ENCODE data around the gene ARHGAP24.
"Not testable (repeated sequence)": the region's sequence is repeated elsewhere in the genome, so short reads cannot be mapped to it uniquely, and the experiment has no call there.

Gene ARHGAP24

DNA sequence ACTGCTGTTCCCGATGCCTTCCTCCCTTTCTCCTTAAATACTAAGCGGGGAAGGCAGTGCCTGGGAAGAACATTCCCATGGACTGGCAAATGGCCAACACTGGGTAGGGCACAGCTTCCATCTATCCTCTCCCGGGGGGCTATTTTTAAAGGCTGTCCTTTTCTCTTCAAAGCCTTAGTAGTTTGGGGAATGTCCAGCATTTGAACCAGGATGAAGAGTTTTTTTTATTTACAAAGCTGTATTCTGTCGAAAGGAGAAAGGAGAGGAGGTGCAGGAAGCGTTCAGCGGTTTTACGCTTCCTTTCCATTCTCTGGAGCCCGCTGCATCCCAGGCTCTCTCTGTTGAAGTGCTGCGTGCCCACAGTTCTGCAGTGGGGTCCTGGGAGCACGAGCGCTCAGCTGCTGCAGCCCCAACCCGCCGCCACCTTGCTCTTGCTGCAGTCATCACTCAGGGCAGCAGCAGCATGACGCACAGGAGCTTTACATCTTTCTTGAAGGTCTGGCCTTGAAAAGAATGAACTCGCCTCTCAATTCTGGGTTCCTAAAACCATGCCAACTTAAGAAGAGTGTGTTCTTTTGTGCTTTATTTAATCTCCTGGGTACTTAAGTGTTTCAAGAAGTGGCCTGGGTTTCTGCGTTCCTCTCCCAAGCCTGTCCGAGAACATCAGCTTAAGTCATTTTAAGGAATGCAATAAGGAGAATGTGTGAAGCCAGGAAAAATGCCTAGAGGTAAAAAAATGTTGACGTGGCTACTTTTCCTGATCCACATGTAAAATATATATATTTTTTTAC lies 457.7 kb downstream of the ARHGAP24 start:
- no peak for DNase-seq

DNA sequence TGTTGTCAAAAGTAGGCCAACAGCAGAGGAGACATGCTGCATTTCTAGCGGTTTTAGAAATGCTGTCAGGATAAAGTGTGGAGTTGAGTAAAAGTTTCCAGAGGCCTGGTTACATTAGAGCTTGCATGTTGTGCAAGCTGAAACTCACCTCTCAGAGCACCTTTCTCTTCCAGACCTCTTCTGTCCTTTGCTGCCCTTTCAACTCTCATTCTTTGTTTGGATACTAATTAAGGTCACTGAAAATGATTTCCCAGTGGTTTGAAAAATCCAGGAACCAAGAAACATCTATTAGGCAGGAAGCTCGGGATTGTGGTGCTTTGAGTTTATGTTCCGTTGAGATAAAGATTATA lies 458.3 kb downstream of the ARHGAP24 start:
- no peak for DNase-seq

GRCh38 chr4:85937507-85937906 lies 462.6 kb downstream of the ARHGAP24 start:
- DNase-seq, result no peak

- DNase-seq, result no peak
Measured at GRCh38 chr4:85938062-85938461, 463.1 kb downstream of the ARHGAP24 start.

GRCh38 chr4:85938902-85939301 lies 464.0 kb downstream of the ARHGAP24 start:
- no peak for DNase-seq

GRCh38 chr4:85939595-85939994 lies 464.6 kb downstream of the ARHGAP24 start:
- no peak for DNase-seq

DNA sequence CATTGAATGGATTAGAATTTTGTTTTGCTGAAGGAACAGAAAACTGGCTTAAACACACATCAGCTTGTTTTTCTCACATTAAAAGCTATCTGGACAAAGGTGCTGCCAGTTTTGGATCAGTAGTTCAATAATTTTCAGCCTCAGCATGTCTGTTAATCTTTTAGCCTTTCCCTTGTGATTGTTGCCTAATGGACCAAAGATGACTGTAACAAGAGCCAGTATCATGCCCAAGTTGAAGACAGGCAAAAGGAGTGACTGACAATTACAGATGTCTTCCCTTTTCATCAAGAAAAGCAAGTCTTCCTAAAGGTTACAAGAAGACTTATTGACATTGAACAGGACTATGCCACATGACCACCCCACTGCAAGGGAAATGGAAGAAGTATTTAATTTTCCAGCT lies 465.2 kb downstream of the ARHGAP24 start:
- no peak for DNase-seq

GRCh38 chr4:85942107-85942506 lies 467.2 kb downstream of the ARHGAP24 start:
- DNase-seq, result no peak

DNA sequence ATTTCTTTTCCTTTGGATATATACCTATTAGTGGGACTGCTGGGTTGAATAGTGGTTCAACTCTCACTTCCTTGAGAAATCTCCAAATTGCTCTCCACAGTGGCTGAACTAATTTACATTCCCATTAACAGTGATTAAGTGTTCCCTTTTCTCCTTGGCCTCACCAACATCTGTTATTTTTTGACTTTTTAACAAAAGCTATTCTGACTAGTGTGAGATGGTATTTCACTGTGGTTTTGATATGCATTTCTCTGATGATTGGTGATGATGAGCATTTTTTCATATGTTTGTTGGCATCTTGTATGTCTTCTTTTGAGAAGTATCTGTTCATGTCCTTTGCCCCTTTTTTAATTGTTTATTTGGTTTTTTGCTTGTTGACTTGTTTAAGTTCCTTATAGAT lies 471.9 kb downstream of the ARHGAP24 start:
- no peak for DNase-seq

DNA sequence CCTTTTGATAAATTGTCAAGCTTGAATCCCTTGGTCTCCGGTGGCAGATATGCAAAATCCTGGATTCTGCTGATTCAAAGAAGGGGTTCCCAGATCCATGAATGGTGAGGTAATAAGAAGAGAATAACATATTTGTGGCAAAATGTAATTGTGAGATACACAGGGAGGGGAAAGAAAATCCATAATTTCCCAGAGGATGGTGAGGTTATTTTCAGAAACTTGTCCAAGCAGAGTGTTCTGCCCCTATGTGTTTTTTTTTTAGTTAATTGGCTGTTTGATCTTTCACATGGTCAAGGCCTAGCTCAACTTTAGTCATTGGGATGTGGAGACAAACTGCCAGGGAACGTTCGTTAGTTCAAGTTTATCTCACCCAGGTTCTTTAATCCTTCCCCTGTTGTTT lies 476.1 kb downstream of the ARHGAP24 start:
- DNase-seq, result no peak

DNA sequence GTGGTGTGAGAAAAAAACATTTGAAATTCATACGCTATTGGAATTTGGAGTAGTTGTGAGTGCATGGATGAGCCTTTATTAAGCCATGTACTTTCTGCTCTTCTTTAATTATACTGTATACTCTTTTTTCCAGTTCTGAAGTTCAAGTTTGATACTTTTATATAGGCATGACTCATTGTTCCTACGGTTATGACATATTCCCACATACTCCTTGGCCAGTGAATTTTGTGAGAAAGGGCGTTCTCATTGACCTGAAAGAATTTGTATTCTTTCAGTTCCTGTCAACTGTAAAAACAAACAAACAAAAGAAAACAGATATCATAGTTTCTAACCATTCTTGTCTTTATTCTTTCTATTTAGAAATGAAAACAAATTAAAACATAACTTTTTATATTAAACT lies 477.6 kb downstream of the ARHGAP24 start:
- DNase-seq, result no peak

- no peak for DNase-seq
Measured at GRCh38 chr4:85952972-85953650, 478.2 kb downstream of the ARHGAP24 start.

GRCh38 chr4:85953651-85954018 lies 478.7 kb downstream of the ARHGAP24 start:
- no peak for DNase-seq

GRCh38 chr4:85955620-85956292 lies 480.8 kb downstream of the ARHGAP24 start:
- DNase-seq, result no peak

GRCh38 chr4:85956293-85956945 lies 481.5 kb downstream of the ARHGAP24 start:
- no peak for DNase-seq

DNA sequence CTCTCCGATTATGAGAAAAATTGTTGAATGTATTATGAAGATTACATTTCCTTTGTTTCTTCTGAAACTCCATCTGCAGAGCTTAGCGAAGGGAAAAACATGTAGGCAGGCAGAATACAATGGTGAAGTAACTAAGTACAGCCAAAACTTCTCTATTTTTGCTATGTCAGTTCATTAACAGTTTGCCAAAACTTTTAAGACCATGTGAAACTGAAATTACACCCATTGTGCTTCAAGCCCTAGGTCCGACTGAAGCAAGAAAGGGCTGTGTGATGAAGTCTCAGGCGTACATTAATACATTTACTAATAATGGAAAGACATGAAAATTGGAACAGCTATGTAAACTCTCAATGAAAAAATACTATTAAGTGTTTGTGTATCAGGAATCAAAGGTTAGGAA lies 486.9 kb downstream of the ARHGAP24 start:
- DNase-seq, result no peak

GRCh38 chr4:85963231-85963630 lies 488.3 kb downstream of the ARHGAP24 start:
- no peak for DNase-seq

GRCh38 chr4:85964298-85964697 lies 489.3 kb downstream of the ARHGAP24 start:
- DNase-seq, result no peak

- DNase-seq, result not testable (repeated sequence)
Measured at GRCh38 chr4:85965017-85965416, 490.1 kb downstream of the ARHGAP24 start.

DNA sequence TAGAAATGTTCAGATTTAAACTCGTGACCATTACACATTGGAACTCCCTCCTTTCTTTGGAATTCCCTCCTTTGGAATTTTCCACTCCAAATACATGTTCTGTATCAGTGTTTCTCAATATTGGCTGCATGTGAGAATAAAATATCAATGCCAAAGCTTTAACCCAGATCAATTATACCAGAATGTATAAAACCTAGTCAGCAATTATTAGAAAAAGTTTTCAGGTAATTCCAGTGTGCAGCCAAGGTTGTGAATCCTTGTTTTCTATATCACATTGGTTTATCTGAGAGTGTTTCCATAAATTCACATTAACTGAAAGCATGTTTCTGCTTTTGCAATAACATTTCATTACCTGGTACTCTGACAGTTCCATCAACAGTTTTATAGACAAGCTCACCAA lies 490.6 kb downstream of the ARHGAP24 start:
- DNase-seq, result no peak

- no peak for DNase-seq
Measured at GRCh38 chr4:85966373-85966772, 491.4 kb downstream of the ARHGAP24 start.

DNA sequence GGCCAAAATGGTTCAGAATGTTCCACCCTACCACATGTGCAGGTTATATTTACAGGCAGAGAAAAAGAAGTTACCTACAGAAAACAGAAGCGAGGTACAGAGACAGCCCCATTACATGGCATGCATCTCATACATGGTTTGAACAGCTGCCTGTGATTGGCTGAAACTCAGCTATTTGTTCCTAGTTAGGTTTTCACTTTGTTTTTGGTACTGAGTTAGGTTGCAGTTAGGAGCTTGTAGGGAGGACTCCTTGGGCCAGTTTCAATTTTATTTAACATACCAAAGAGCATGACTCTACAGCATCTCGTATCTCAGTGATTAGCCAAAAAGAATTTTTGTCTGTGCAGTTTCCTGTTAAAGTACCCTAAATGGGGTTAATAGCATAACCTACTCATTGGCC lies 492.9 kb downstream of the ARHGAP24 start:
- no peak for DNase-seq

GRCh38 chr4:85968945-85969819 lies 494.2 kb downstream of the ARHGAP24 start:
- peak; percentile 6 for DNase-seq
